ENCODE measurements around the gene MAB21L3. TPM values are rescaled to one million over a fixed set of nuclear protein-coding genes. Genes with fewer than 3 reads are reported as not detected.

The MAB21L3 gene
- total RNA-seq, 5 donors from 2014 or later (not counting 1 experiment from before 2014, with no cell fraction given), result not detected

DNA sequence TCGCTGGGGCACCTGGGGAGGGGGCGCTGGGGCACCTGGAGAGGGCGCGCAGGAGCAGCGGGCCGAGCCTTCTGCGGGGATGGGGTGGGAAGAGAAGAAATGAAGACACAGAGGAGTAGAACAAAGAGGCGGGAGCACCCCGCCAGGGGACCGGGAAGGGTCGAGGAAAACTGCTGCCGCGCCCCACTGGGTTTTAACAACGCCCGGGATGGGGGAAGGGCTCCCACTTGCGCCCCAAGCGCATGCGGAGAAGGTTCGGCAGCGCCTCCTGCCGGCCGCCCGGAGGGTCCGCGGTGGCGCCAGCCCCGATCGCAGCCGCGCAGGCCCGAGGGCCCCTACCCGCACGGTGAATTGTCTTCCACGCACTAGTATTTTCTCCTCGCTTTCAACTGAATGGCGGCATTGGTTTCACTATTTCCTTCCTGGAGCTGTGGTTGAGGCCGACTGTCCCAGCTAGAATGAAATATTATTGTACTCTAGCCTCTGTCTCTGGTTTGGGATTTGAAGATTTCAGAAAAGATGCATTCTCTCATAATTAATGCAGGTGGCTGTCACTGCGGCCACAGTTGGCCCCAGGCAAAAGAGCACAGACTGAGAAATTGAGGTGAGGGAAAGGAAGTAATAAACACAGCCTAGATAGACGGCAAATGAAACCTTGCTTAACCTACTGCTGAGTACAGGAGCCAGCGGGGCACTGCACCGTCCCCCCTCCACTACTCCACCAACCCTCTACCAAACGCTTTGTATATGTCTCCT lies 57.3 kb downstream of the MAB21L3 start:
- no peaks in the 10 kb centered on the region for H3K27me3 ChIP-seq (replicated peaks in 1 of 2; ENCODE audit: control insufficient read depth in 2 of 2, extremely low read depth in 1 of 2, insufficient read depth in 2 of 2, low read length in 1 of 2)
- CTCF ChIA-PET, result interaction anchor here (0.6 to 1.7 kb wide), 10 partner anchors 14 to 336 kb away, joined by 3 to 8 read pairs (median 4); no protein-coding TSS in a partner anchor
- 9% methylated on average over 32 of the region's 42 CpGs for WGBS (ENCODE audit: insufficient coverage)
- Mint-ChIP-seq H3K4me1 (peaks cover 14 to 21% (median 18%) of the 10 kb centered on the region in 3 donors), H3K36me3 (no peaks in the 10 kb centered on the region), H3K27me3 (no peaks in the 10 kb centered on the region), H3K4me3 (peak overlapping the region; percentile 69 to 81 (median 79)), H3K9me3 (no peaks in the 10 kb centered on the region), H3K27ac (peak overlapping the region; percentile 75 to 81)
- DNase-seq (peak; percentile 63 to 93 (median 81)), ATAC-seq (replicated peaks in 1 of 4) (peak; percentile 95 to 98 (median 98))
- POLR2A ChIA-PET, result no interaction called here
- H3K9me3 ChIP-seq, result no peaks in the 10 kb centered on the region
- no peaks in the 10 kb centered on the region for H3K36me3 ChIP-seq (ENCODE audit: control insufficient read depth in 2 of 2, extremely low read depth in 1 of 2, insufficient read depth in 1 of 2, low read length in 1 of 2)
- H3K4me3 ChIP-seq (ENCODE audit: control insufficient read depth in 1 of 2, extremely low read depth in 1 of 2, low read length in 1 of 2), result peak overlapping the region; percentile 59 to 76
- H3K27ac ChIP-seq (ENCODE audit: low read length), result peak overlapping the region; percentile 42
- peaks cover 2 to 17% of the 10 kb centered on the region in 2 experiments for H3K4me1 ChIP-seq (ENCODE audit: control insufficient read depth in 1 of 2, extremely low read depth in 1 of 2, insufficient read depth in 2 of 2, low read length in 2 of 2)

DNA sequence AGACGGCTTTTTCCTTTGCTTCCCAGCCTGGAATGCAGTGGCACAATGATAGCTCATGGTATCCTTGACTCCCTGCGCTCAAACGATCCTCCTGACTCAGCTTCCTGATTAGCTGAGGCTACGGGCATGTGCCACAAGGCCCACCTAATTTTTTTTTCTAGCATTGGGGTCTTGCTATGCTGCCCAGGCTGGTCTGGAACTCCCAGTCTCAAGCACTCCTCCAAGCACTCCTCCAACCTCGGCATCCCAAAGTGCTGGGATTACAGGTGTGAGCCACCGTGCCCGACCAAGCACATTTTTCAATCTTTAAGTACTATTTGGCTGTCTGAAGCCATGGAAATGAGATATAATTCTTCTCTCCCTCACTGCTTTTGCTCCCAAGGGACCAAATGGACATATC lies 58.7 kb downstream of the MAB21L3 start:
- Mint-ChIP-seq H3K27me3 (no peaks in the 10 kb centered on the region), H3K36me3 (no peaks in the 10 kb centered on the region), H3K4me3 (no peak overlapping the region), H3K4me1 (peaks cover 14 to 21% (median 17%) of the 10 kb centered on the region in 3 donors), H3K9me3 (no peaks in the 10 kb centered on the region), H3K27ac (no peak overlapping the region)
- POLR2A ChIA-PET, result no interaction called here
- Histone ChIP-seq H3K27me3 (replicated peaks in 1 of 2; ENCODE audit: control insufficient read depth in 2 of 2, extremely low read depth in 1 of 2, insufficient read depth in 2 of 2, low read length in 1 of 2) (no peaks in the 10 kb centered on the region), H3K36me3 (ENCODE audit: control insufficient read depth in 2 of 2, extremely low read depth in 1 of 2, insufficient read depth in 1 of 2, low read length in 1 of 2) (no peaks in the 10 kb centered on the region), H3K27ac (ENCODE audit: low read length) (no peak overlapping the region), H3K9me3 (no peaks in the 10 kb centered on the region), H3K4me3 (ENCODE audit: control insufficient read depth in 1 of 2, extremely low read depth in 1 of 2, low read length in 1 of 2) (no peak overlapping the region), H3K4me1 (ENCODE audit: control insufficient read depth in 1 of 2, extremely low read depth in 1 of 2, insufficient read depth in 2 of 2, low read length in 2 of 2) (peaks cover 2 to 17% of the 10 kb centered on the region in 2 experiments)
- no peak for ATAC-seq (replicated peaks in 1 of 4)
- WGBS (ENCODE audit: insufficient coverage), result 100% methylated on average over 4 of the region's 7 CpGs
- DNase-seq, result no peak
- CTCF ChIA-PET, result interaction anchor here in 1 of 2 donors (0.8 to 1.0 kb wide), 2 partner anchors 31 to 890 kb away, joined by 3 read pairs; partner anchors contain the start of gene TTF2

DNA sequence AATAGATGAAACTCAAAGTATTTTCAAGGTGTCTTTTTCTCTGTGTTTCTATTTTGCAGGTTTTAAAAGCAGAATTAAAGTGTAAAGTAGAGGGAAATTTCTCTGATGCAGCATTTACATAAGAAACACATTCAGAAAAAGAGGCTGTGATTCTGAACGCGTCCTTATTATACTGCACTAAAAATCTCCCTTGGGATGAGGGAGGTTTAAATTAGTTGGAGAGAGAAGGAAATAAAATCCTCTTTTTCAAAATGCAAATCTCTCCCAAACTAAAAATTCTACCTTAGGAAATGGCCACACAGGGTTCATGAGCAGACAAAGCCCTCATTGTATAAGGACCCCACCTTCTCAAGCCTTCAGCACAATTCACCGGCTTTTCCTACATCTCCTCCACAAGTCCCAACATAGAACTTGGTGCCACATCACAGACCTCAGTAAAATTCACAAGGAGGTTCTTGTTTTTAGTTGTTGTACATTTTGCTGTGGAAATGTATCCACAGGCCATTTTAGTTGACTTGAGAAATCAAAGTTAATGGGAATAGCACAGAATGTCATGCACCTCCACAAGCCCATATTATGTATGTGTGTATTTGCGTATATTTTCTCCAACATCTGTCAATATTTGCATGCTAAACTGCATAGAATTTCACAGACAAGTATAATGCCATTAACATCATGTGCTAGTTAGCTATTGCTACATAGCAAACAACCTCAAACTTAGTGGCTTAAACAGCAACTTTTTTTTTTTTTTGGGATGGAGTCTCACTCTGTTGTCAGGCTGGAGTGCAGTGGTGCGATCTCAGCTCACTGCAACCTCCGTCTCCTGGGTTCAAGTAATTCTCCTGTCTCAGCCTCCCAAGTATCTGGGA lies 59.8 kb downstream of the MAB21L3 start:
- H3K4me3 ChIP-seq (ENCODE audit: control insufficient read depth in 1 of 2, extremely low read depth in 1 of 2, low read length in 1 of 2), result no peak overlapping the region
- H3K27ac ChIP-seq (ENCODE audit: low read length), result no peak overlapping the region
- H3K36me3 ChIP-seq (ENCODE audit: control insufficient read depth in 2 of 2, extremely low read depth in 1 of 2, insufficient read depth in 1 of 2, low read length in 1 of 2), result no peaks in the 10 kb centered on the region
- H3K27ac Mint-ChIP-seq, result no peak overlapping the region
- ATAC-seq (replicated peaks in 1 of 4) (no peak), DNase-seq (no peak)
- no peaks in the 10 kb centered on the region for H3K27me3 Mint-ChIP-seq
- CTCF ChIA-PET, result interaction anchor here in 1 of 2 donors (0.7 kb wide), 1 partner anchor 314 kb away, joined by 4 read pairs; no protein-coding TSS in a partner anchor
- H3K9me3 Mint-ChIP-seq, result no peaks in the 10 kb centered on the region
- POLR2A ChIA-PET, result no interaction called here
- no peaks in the 10 kb centered on the region for H3K9me3 ChIP-seq
- WGBS (ENCODE audit: insufficient coverage), result 100% methylated on average over 1 of the region's 6 CpGs
- no peaks in the 10 kb centered on the region for H3K36me3 Mint-ChIP-seq
- H3K27me3 ChIP-seq (replicated peaks in 1 of 2; ENCODE audit: control insufficient read depth in 2 of 2, extremely low read depth in 1 of 2, insufficient read depth in 2 of 2, low read length in 1 of 2), result no peaks in the 10 kb centered on the region
- H3K4me3 Mint-ChIP-seq, result no peak overlapping the region
- H3K4me1 ChIP-seq (ENCODE audit: control insufficient read depth in 1 of 2, extremely low read depth in 1 of 2, insufficient read depth in 2 of 2, low read length in 2 of 2), result peaks cover 2 to 17% of the 10 kb centered on the region in 2 experiments
- peaks cover 14 to 21% (median 16%) of the 10 kb centered on the region in 3 donors for H3K4me1 Mint-ChIP-seq

DNA sequence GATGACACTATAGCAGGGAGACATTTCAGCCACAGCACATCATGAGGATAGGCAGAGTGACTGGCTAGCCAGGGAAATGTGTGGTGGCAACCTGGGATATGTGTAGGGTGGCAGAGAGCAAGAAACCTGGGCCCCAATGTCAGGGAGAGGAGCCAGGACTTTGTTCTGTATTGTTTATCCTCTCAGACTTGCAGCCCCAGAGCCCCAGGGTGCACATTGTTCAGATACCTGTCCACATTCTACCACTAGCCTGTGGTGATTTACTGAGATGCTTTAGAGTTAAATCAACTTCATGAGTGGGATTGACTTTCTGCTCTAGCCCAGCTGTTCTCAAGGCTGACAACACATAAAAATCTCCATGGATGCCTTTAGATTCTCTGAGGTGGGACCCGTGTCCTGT lies 61.5 kb downstream of the MAB21L3 start:
- no CpG with 5 or more reads among the region's 1 CpG for WGBS (ENCODE audit: insufficient coverage)
- no peaks in the 10 kb centered on the region for H3K36me3 Mint-ChIP-seq
- no peak overlapping the region for H3K27ac Mint-ChIP-seq

DNA sequence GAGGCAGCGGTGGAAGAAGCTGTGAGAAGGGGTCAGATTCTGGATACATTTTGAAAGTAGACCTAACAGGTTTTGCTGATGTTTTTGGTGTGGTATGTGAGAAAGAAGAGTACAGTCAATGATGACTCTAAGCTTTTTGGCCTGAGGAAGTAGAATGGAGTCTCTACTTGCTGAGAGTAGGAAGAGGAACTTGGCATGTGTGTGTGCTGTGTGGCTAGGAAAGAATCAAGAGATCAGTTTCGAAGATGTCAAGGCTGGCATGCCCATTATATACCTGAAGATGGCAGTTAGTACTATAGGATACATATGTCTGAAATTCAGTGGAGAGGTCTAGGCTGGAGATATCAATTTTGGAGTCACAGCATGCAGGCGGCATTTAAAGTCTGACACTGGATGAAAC lies 64.4 kb downstream of the MAB21L3 start:
- H3K27ac ChIP-seq (ENCODE audit: low read length), result no peak overlapping the region
- H3K36me3 Mint-ChIP-seq, result no peaks in the 10 kb centered on the region
- WGBS (ENCODE audit: insufficient coverage), result 65% methylated on average over 2 of the region's 3 CpGs
- no peaks in the 10 kb centered on the region for H3K4me1 ChIP-seq (ENCODE audit: control insufficient read depth in 1 of 2, extremely low read depth in 1 of 2, insufficient read depth in 2 of 2, low read length in 2 of 2)
- ChIA-PET POLR2A (no interaction called here), CTCF (no interaction called here)
- no peak overlapping the region for H3K4me3 ChIP-seq (ENCODE audit: control insufficient read depth in 1 of 2, extremely low read depth in 1 of 2, low read length in 1 of 2)
- peaks cover 0 to under 1% of the 10 kb centered on the region in 2 donors for H3K27me3 Mint-ChIP-seq
- no peak for ATAC-seq (replicated peaks in 1 of 4)
- H3K4me3 Mint-ChIP-seq, result no peak overlapping the region
- H3K9me3 ChIP-seq, result no peaks in the 10 kb centered on the region
- H3K9me3 Mint-ChIP-seq, result no peaks in the 10 kb centered on the region
- H3K27me3 ChIP-seq (replicated peaks in 1 of 2; ENCODE audit: control insufficient read depth in 2 of 2, extremely low read depth in 1 of 2, insufficient read depth in 2 of 2, low read length in 1 of 2), result no peaks in the 10 kb centered on the region
- H3K4me1 Mint-ChIP-seq, result no peaks in the 10 kb centered on the region
- no peaks in the 10 kb centered on the region for H3K36me3 ChIP-seq (ENCODE audit: control insufficient read depth in 2 of 2, extremely low read depth in 1 of 2, insufficient read depth in 1 of 2, low read length in 1 of 2)
- DNase-seq, result no peak
- no peak overlapping the region for H3K27ac Mint-ChIP-seq

More for the DNA sequence above, 61.5 kb downstream of the MAB21L3 start:
- DNase-seq (no peak), ATAC-seq (replicated peaks in 1 of 4) (no peak)
- Mint-ChIP-seq H3K27me3 (no peaks in the 10 kb centered on the region), H3K4me3 (no peak overlapping the region), H3K4me1 (peaks cover 11 to 14% (median 11%) of the 10 kb centered on the region in 3 donors), H3K9me3 (no peaks in the 10 kb centered on the region)
- Histone ChIP-seq H3K4me1 (ENCODE audit: control insufficient read depth in 1 of 2, extremely low read depth in 1 of 2, insufficient read depth in 2 of 2, low read length in 2 of 2) (peaks cover 2 to 14% of the 10 kb centered on the region in 2 experiments), H3K4me3 (ENCODE audit: control insufficient read depth in 1 of 2, extremely low read depth in 1 of 2, low read length in 1 of 2) (no peak overlapping the region), H3K9me3 (no peaks in the 10 kb centered on the region), H3K27me3 (replicated peaks in 1 of 2; ENCODE audit: control insufficient read depth in 2 of 2, extremely low read depth in 1 of 2, insufficient read depth in 2 of 2, low read length in 1 of 2) (no peaks in the 10 kb centered on the region), H3K36me3 (ENCODE audit: control insufficient read depth in 2 of 2, extremely low read depth in 1 of 2, insufficient read depth in 1 of 2, low read length in 1 of 2) (no peaks in the 10 kb centered on the region), H3K27ac (ENCODE audit: low read length) (no peak overlapping the region)
- ChIA-PET POLR2A (interaction anchor here in 1 of 2 donors (0.6 kb wide), 1 partner anchor 49 kb away, joined by 3 read pairs; no protein-coding TSS in a partner anchor), CTCF (interaction anchor here in 1 of 2 donors (0.6 kb wide), 1 partner anchor 466 kb away, joined by 4 read pairs; no protein-coding TSS in a partner anchor)

DNA sequence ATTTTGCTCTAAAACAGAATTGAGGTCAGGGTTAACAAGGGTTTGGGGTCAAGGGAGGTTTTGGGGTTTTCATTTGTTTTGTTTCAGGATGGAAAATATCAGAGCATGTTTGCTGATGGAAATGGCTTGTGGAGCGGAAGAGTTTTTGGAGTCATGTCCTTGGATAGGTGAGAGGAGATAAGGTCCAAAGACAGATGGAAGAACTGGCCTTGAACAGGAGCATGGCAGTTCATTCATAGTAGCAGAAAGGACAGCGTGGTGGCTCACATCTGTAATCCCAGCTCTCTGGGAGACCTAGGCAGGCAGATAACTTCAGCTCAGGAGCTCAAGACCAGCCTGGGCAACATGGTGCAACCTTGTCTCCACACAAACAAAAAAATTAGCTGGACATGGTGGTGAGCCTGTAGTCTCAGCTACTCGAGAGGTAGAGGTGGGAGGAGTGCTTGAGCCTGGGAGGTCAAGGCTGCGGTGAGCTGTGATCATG lies 65.1 kb downstream of the MAB21L3 start:
- Histone ChIP-seq H3K27ac (ENCODE audit: low read length) (no peak overlapping the region), H3K4me3 (ENCODE audit: control insufficient read depth in 1 of 2, extremely low read depth in 1 of 2, low read length in 1 of 2) (no peak overlapping the region), H3K4me1 (ENCODE audit: control insufficient read depth in 1 of 2, extremely low read depth in 1 of 2, insufficient read depth in 2 of 2, low read length in 2 of 2) (no peaks in the 10 kb centered on the region), H3K9me3 (no peaks in the 10 kb centered on the region), H3K27me3 (replicated peaks in 1 of 2; ENCODE audit: control insufficient read depth in 2 of 2, extremely low read depth in 1 of 2, insufficient read depth in 2 of 2, low read length in 1 of 2) (no peaks in the 10 kb centered on the region), H3K36me3 (ENCODE audit: control insufficient read depth in 2 of 2, extremely low read depth in 1 of 2, insufficient read depth in 1 of 2, low read length in 1 of 2) (no peaks in the 10 kb centered on the region)
- no peak for DNase-seq
- no peak for ATAC-seq (replicated peaks in 1 of 4)
- no peak overlapping the region for H3K27ac Mint-ChIP-seq
- ChIA-PET POLR2A (no interaction called here), CTCF (no interaction called here)
- no peaks in the 10 kb centered on the region for H3K36me3 Mint-ChIP-seq
- peaks cover 0 to 2% of the 10 kb centered on the region in 2 donors for H3K27me3 Mint-ChIP-seq
- no peaks in the 10 kb centered on the region for H3K4me1 Mint-ChIP-seq
- H3K4me3 Mint-ChIP-seq, result no peak overlapping the region
- H3K9me3 Mint-ChIP-seq, result no peaks in the 10 kb centered on the region
- WGBS (ENCODE audit: insufficient coverage), result 90% methylated on average over 3 of the region's 4 CpGs

Measured in T-cell (primary cell).